GM18499 (cell line): Measurements from ENCODE around the gene PYROXD2.
"Not testable (repeated sequence)": the region's sequence is repeated elsewhere in the genome, so short reads cannot be mapped to it uniquely, and the experiment has no call there.

Experiments used
- ATAC-seq: cut with Tn5 transposase; IDR thresholded peaks from one replicate; pipeline ENCODE4 v1.9.1; 2021; ENCODE audit warnings: moderate number of reproducible peaks; ENCODE audit not compliant: insufficient read depth, unreplicated experiment

Gene PYROXD2

DNA sequence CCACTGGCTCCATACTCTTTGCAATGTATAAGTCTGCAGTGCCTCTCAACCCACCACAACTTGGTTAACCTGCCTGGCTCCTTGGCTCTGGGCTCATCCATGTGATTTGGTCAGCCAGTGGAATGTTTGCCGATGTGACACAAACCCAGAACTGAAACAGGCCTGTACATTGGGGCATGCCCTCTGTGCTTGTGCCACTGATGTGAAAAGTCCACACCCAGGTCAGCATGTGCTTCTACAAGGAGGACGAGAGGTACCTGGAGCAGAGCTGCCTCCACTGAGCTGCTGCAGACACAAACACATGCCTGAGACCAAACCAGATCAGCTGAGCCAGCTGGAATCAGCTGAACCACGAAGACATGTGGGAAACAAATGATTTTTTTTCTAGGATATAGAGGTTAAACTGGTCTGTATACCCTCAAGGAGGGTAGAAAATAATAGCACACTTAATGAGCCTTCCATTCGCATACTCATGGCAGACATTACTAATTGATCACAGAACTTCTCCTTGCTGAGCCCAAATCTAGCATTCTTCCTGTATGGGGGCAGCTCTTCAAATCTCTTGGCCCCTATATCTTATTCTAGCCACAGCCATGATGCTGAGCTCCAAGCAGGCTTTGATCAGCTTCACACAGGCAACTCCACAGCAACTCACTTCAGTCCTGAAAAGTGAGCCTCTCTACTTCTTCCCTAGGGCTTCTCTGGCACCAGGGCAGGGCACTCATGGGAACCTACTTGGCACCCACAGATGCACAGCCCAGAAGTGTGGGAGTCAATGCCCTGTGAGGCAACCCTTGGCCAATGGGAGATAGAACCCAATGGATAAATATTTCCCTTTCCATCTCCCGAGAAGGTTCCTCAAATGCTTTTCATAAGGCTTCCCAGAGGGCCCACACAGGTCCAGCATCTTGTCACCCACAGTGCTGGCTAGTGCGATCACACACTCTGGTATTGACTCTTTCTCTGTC is 18.6 kb downstream of the PYROXD2 start:
- no peak for ATAC-seq

GRCh38 chr10:98394851-98395440 is 20.0 kb downstream of the PYROXD2 start:
- ATAC-seq: no peak

DNA sequence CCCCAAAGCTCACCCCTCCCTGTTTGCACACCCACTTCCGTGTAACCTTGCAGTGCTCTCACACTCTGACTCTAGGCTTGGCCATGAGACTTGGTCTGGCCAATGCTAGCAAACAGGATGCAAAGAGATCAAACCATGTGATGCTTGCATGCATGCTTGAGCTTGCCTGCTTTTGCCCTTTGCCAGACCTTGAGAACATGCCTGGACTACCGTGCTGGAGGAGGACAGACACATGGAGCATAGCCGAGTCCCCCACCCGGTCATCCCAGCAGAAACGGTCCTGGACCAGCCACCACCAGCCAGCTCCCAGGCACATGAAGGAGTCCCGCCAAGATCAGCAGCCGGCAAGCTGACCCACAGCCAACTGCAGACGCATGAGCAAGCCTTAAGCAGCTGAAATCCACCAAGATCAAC is 23.4 kb downstream of the PYROXD2 start:
- no peak for ATAC-seq

DNA sequence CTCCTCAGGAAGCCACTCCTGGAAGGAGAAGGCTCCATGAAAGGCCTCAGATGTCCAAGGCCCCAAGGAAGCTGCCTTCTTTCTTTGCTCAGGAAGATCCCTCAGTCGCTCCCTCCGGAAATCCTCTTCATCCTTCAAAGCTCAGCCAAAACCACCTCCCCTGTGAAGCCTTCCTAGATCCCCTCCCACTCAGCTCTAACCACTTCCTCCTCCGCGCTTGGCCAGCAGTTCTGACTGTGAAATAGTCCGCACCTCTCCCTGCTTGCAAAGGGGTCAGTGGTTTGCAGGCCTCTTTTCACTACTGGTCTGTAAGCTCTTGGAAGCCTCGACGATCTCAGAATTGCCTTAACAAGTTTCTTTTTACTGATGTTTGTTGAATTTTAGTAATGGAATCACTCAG is 23.9 kb downstream of the PYROXD2 start:
- ATAC-seq: no peak

GRCh38 chr10:98390406-98390805 is 24.6 kb downstream of the PYROXD2 start:
- no peak for ATAC-seq

GRCh38 chr10:98389398-98389797 is 25.6 kb downstream of the PYROXD2 start:
- no peak for ATAC-seq

DNA sequence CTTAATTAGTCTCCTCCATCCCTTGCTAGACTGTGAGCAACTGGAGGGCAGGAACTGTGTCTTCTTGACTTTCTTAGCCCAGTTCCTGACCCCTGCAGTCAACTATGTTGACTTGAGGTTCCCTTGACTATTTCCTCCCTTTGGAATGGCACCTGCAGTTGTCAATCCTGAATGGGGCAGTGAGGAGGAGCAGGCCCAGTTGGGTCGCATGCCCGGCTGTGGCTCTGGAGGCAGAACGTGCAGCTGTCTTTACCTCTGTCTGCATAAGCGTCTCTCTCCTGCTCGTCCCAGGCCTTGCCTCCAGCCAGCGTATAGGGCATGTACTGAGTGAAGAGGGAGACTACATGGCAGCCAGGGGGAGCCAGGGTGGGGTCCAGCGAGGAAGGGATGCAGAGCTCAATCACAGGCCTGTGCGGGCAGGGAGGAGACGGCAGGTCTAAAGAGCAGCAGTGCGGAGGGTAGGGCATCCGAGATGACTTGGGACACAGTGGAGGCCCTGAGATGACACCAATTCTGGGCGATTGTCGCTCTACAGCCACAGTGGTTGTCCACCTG is 26.8 kb downstream of the PYROXD2 start:
- no peak for ATAC-seq

- no peak for ATAC-seq
These were observed 30.4 kb downstream of the PYROXD2 start for GRCh38 chr10:98384531-98385133.

GRCh38 chr10:98383869-98384268 is 31.1 kb downstream of the PYROXD2 start:
- no peak for ATAC-seq

GRCh38 chr10:98383134-98383667 is 31.8 kb downstream of the PYROXD2 start:
- ATAC-seq: not testable (repeated sequence)

DNA sequence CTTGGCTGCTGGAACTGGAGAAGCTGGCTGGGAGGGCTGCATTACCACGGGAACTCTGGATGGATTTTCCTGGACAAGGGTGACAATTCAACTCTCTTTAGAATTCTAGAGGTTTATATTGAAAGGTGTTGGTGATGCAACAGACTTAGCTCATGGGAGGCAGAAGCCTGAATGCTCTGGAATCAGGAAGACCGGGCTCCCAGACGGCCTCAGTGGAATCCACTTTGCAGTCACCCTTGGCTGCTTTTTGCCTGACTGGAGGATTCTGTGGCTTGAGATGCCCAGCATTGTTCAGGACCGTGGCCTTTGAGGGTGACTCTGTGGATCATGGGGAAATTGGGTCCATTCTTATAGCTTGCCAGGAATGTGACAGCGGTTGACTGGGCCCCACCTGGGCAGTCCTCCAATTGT is 32.3 kb downstream of the PYROXD2 start:
- no peak for ATAC-seq

GRCh38 chr10:98380493-98381339 is 34.3 kb downstream of the PYROXD2 start:
- no peak for ATAC-seq

GRCh38 chr10:98378722-98379121 is 36.3 kb downstream of the PYROXD2 start:
- no peak for ATAC-seq

DNA sequence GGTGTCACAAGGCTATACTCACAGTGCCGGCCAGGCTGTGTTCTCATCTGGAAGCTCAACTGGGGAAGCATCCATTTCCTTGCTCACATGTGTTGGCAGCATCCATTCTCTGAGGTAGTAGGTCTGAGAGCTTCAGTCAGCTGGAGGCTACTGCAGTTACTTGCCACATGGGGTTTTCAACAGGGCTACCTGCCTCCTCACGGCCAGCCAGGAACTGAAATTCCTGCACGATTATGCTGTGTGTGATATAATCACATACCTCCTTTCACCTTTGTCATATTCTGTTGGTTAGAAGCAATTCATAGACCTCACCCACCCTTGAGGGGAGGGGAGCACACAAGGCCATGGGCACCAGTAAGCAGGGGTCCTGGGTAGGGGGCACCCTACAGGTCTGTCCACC is 37.4 kb downstream of the PYROXD2 start:
- ATAC-seq: no peak

DNA sequence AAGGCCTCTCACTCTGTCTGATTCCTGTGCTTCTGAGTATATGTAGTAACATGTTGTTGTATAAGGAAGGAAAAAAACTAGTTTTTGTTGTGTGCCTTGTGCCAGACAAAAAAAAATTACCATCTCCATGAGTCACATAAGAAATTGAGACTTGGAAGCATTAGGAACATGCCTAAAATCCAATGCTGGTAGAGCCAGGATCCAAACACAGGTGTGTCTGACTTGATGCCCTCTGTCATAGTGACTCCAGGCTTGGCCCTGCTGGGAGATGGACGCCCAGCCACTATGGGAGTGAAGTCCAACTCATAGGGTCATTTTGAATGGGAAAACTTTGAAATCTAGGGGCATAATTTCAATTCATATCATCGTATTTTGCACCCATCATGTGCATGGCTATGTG is 38.0 kb downstream of the PYROXD2 start:
- ATAC-seq: no peak

DNA sequence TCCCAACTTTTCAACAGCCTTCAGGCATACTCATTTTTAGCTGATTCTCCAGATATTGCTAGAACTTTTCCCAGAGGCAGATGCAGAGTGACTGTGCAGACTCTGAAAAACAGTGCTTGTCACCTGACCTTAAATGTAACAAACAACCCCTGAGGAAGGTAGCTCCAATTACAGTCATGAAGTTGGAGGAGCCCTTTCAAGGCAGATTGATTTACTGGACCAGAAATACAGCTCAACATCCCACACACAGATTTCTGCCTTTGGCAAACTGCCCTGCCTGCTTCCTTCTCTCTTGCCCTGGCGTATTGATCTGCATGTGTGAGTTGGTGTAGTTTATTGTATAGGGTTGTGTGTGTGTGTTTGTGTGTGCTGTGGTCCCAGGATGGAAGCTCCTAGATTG is 38.5 kb downstream of the PYROXD2 start:
- ATAC-seq: no peak

- no peak for ATAC-seq
These were observed 40.6 kb downstream of the PYROXD2 start for GRCh38 chr10:98374217-98374985.

GRCh38 chr10:98373260-98374040 is 41.5 kb downstream of the PYROXD2 start:
- no peak for ATAC-seq
